CD4-positive, alpha-beta T cell treated with Interleukin-6 for 4 hours (primary cell): ENCODE measurements around the gene DIP2B.

ENCODE experiments used
- DNase-seq: peaks from one replicate; pipeline ENCODE4 v3.0.0-alpha.2; 2020; ENCODE audit warnings: mixed read lengths

DIP2B gene

DNA sequence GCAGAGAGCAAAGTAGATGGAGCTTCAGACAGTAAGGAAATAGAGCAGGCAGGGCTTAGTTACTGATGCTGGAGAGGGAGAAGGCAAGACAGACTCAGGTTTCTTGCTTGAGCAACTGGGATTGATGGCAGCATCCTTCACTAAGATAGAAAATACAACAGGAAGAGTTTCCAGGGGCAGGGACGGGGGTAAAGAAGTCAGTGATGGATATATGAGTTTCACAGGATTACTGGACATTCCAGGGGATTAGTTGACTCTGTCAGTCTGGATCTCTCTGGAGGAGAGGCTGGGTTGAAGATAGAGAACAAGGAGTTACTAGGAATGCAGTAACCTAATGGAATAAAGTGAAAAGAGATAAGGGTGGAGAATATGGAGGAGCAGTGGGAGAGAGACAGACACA is 184.7 kb downstream of the DIP2B start:
- DNase-seq, result no peak

GRCh38 chr12:50690925-50691324 is 186.1 kb downstream of the DIP2B start:
- no peak for DNase-seq

- no peak for DNase-seq
Observed at GRCh38 chr12:50695961-50696360, 191.2 kb downstream of the DIP2B start.

DNA sequence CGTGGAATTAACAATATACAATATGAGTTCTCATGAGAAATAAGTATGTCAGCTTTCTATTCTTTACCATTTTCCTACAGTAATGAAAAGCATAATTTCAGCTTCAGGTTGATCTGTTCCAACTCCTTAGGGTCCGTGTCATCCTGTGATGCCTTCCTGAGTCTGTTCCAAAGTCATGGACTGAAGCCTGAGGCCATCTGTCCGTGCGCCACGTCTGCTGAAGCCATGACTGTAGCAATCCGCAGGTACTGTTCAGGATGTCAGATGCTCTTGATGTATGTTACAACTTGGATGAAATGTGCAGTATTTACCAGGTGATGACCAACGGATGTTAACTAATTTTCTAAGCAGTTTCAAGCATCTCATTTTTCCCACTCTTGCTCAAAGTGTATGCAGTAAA is 192.1 kb downstream of the DIP2B start:
- no peak for DNase-seq

GRCh38 chr12:50699154-50699553 is 194.4 kb downstream of the DIP2B start:
- DNase-seq, result no peak

- DNase-seq, result no peak
Observed at GRCh38 chr12:50699940-50700339, 195.2 kb downstream of the DIP2B start.

DNA sequence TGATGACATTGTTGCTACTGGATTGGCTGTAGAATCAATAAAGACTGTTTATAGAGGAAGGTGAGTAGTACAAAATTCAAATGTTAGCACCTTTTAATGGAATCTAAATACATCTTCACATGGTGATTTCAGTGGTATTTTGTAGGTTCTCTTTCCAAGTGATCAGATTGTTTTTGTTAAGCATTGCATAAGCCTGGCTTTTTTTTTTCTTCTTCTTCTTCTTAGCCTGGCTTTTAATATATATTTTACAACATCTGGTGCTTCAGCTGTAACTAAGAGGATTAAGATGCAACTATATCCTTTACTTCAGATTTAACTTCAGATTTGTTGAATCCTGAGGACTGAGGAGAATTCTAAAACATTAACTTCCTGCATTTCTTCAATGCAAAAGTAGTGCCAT is 201.8 kb downstream of the DIP2B start:
- DNase-seq, result no peak

GRCh38 chr12:50707396-50707795 is 202.6 kb downstream of the DIP2B start:
- DNase-seq, result no peak

DNA sequence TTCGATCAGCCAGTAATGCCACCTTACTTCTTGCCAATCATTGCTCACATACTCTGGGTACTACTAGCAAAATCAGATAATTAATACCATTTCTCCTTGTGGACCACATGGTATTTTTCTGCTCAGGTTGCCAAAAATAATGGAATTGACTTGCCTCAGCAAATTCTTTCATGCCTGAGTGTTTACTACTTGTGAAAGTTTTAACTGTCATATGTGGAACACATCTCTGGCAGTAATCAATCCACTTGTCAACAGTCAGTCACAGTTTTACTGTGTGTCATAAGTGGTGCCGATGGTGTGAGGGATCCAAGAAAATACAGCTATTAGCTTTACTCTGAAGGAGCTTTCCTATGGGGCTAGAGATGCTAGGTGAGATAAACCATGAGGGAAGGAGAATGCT is 203.8 kb downstream of the DIP2B start:
- DNase-seq, result no peak

DNA sequence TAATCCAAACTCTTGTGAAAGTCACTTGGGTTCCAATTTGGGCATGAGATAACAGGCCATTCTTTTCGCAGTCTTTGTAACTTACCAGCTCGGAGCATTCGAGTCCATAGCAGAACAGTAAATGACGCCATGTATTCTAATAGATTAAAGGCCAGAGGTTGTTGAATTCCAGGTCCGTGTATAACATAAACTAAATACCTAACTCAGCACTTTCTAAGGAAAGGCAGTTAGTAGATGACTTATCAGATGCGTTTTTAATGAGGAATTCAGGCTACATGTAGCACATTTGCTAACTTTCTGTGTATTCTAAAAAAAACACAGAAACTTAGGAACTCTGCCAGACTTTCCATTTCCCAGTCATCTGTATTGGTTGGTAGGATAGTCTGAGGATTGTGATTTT is 206.3 kb downstream of the DIP2B start:
- no peak for DNase-seq

GRCh38 chr12:50715174-50715573 is 210.4 kb downstream of the DIP2B start:
- no peak for DNase-seq

GRCh38 chr12:50718760-50719159 is 214.0 kb downstream of the DIP2B start:
- no peak for DNase-seq

- no peak for DNase-seq
Observed at GRCh38 chr12:50720085-50720484, 215.3 kb downstream of the DIP2B start.

- no peak for DNase-seq
Observed at GRCh38 chr12:50720501-50720900, 215.7 kb downstream of the DIP2B start.

- DNase-seq, result no peak
Observed at GRCh38 chr12:50723865-50724264, 219.1 kb downstream of the DIP2B start.

GRCh38 chr12:50725011-50725942 is 220.5 kb downstream of the DIP2B start:
- no peak for DNase-seq

DNA sequence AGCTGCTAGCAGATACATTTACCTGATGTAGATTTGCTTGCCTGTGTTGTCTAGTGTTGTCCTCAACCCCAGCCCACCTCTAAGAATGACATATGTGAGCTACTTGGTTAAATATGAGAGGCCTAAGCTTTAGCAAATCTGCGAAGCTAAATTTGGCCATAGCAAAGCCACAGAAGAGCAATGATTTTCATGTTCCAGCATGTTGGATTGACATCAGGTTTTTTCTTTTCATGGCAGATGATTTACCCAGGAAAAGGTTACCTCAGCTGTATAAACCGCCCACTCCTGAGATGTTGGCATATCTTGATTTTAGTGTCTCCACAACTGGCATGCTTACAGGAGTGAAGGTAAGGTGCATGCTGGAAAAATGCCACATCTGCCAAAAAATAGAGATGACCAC is 222.7 kb downstream of the DIP2B start:
- no peak for DNase-seq

- DNase-seq, result no peak
Observed at GRCh38 chr12:50728417-50728816, 223.6 kb downstream of the DIP2B start.

DNA sequence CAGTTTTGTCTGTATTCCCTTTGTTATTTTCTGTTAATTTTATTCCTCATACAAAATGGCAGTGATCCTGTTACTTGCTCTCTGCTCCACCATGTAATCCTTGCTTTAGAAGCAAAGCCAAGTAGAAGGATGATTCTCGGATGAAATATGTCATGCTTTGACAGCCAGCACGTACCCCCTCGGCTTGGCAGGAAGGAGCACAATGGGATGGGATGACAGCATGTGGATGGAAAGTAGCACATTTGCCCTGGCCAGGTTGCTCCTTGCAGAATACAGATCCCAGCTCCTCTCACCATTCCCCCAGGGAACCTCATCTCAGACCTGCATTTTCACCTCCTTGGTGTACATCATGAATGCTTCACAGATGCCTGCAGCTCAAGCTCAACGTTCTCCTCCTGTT is 224.1 kb downstream of the DIP2B start:
- DNase-seq, result no peak

- DNase-seq, result no peak
Observed at GRCh38 chr12:50732591-50732990, 227.8 kb downstream of the DIP2B start.

GRCh38 chr12:50733706-50734105 is 228.9 kb downstream of the DIP2B start:
- DNase-seq, result no peak

GRCh38 chr12:50734409-50735263 is 229.9 kb downstream of the DIP2B start:
- DNase-seq, result peak; percentile 5

GRCh38 chr12:50739611-50740010 is 234.8 kb downstream of the DIP2B start:
- no peak for DNase-seq

- DNase-seq, result no peak
Observed at GRCh38 chr12:50740307-50740706, 235.5 kb downstream of the DIP2B start.
